Upper lobe of left lung (tissue), 6 donors: ENCODE measurements around the gene CEBPE. TPM values are rescaled to one million over a fixed set of nuclear protein-coding genes. Genes with fewer than 3 reads are reported as not detected.

Experiments used
- ATAC-seq, 2 donors: fragments of 200-7000 bp; cut with Tn5 transposase; one replicate each; pipeline ENCODE4 v1.9.1; 2022; ENCODE audit warnings: mild to moderate bottlenecking in 2 of 2, moderate library complexity in 2 of 2; ENCODE audit not compliant: low FRiP score in 2 of 2
- DNase-seq, 2 donors: peaks; one replicate each; pipeline ENCODE4 v3.0.0-alpha.2; 2019 to 2020
- H3K27ac ChIP-seq, 4 donors: fragments of 200-600 bp; sonication (generic); one replicate each; pipeline ENCODE4 v1.5.1; 2016 to 2019
- H3K27me3 ChIP-seq, 4 donors: fragments of 200-600 bp; sonication (generic); one replicate each; pipeline ENCODE4 v1.5.1; 2017 to 2019
- H3K36me3 ChIP-seq, 4 donors: fragments of 200-600 bp; sonication (generic); one replicate each; pipeline ENCODE4 v1.5.1; 2016 to 2019
- H3K4me1 ChIP-seq, 4 donors: fragments of 200-600 bp; sonication (generic); one replicate each; pipeline ENCODE4 v1.5.1; 2018 to 2019
- H3K4me3 ChIP-seq, 4 donors: fragments of 200-600 bp; sonication (generic); one replicate each; pipeline ENCODE4 v1.5.1; 2017 to 2019; ENCODE audit warnings: mild to moderate bottlenecking in 2 of 4, moderate library complexity in 1 of 4
- H3K9me3 ChIP-seq, 4 donors: fragments of 200-600 bp; sonication (generic); one replicate each; pipeline ENCODE4 v1.5.1; 2018 to 2019
- EP300 ChIP-seq, 4 donors: sonication (generic); formaldehyde crosslinking; IDR thresholded peaks; one replicate each; pipeline ENCODE4 v1.5.1; 2017; ENCODE audit warnings: antibody characterized with exemption in 4 of 4, control low read depth in 2 of 4
- POLR2A ChIP-seq, 4 donors: fragments of 450-650 bp; IDR thresholded peaks; one replicate each; pipeline ENCODE4 v1.5.1; 2016 to 2017; ENCODE audit warnings: antibody characterized with exemption in 4 of 4, mild to moderate bottlenecking in 2 of 4
- POLR2AphosphoS5 ChIP-seq, 2 donors: sonication (generic); formaldehyde crosslinking; IDR thresholded peaks; one replicate each; pipeline ENCODE4 v1.5.1; 2017; ENCODE audit warnings: antibody characterized with exemption in 2 of 2
- WGBS, 2 donors: methylation state at CpG; one replicate each; pipeline ENCODE4 v1.1.5; 2017 to 2018; 5-methylcytosine and 5-hydroxymethylcytosine counted together
- total RNA-seq, 6 donors: library from RNA; depleted of rRNA in 4 of 6; stranded (reverse); fragments of >200 nt in 4 of 6; gene quantifications; one replicate each; pipeline versions ENCODE4 v1.1.0 to v1.2.1, GENCODE V29; 2016 to 2021
- TF ChIP-seq, protein P1 (sequence below), 6 experiments: fragments of 450-650 bp in 4 of 6; fragments of 200-600 bp in 2 of 6; sonication (generic) in 2 of 6; IDR thresholded peaks; one replicate each; pipeline ENCODE4 v1.5.1; 2016 to 2019; ENCODE audit warnings: antibody characterized with exemption in 6 of 6
- donor health status: DM: no; HTN: no; CAD: no; lungs with moderate emphysema.
- donor health status: DM: no; HTN: yes; CAD: no; lungs with severe emphysema.

The CEBPE gene
- total RNA-seq, 6 donors from 2014 or later, result 0.31 to 0.77 TPM; not detected in 4

DNA sequence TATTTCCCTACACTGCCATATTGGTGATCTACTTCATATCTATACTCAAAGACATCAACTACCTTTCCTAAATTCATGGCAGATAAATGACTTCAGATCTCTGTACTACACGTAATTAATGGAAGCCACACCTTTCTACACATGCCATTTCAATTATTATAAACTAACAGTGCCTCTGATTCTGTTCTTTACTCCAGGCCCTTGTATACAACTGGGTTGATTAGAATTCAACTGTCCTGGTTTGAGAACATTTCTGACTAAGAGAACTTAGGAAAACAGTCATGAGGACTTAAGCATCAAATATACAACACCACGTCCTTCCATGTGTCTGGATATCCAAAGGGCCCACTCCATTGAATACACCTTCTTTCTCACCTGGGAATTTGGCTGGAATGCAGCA lies 26.0 kb downstream of the CEBPE start:
- no peak for TF ChIP-seq EP300 (IDR thresholded peaks at IDR 0.05)
- no peak for TF ChIP-seq POLR2AphosphoS5 (IDR thresholded peaks at IDR 0.05)
- TF ChIP-seq, protein P1, sequence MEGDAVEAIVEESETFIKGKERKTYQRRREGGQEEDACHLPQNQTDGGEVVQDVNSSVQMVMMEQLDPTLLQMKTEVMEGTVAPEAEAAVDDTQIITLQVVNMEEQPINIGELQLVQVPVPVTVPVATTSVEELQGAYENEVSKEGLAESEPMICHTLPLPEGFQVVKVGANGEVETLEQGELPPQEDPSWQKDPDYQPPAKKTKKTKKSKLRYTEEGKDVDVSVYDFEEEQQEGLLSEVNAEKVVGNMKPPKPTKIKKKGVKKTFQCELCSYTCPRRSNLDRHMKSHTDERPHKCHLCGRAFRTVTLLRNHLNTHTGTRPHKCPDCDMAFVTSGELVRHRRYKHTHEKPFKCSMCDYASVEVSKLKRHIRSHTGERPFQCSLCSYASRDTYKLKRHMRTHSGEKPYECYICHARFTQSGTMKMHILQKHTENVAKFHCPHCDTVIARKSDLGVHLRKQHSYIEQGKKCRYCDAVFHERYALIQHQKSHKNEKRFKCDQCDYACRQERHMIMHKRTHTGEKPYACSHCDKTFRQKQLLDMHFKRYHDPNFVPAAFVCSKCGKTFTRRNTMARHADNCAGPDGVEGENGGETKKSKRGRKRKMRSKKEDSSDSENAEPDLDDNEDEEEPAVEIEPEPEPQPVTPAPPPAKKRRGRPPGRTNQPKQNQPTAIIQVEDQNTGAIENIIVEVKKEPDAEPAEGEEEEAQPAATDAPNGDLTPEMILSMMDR (IDR thresholded peaks at IDR 0.05), result no peak
- TF ChIP-seq POLR2A (IDR thresholded peaks at IDR 0.05), result no peak
- WGBS, 2 donors, result 74 to 78% methylated on average over 2 of the region's 2 CpGs
- DNase-seq, result no peak
- peaks cover 25 to 67% (median 42%) of the 10 kb centered on the region in 4 donors for H3K4me1 ChIP-seq
- no peaks in the 10 kb centered on the region for H3K27me3 ChIP-seq
- H3K4me3 ChIP-seq, result peak overlapping the region in 1 of 4 donors; percentile 74
- no peaks in the 10 kb centered on the region for H3K9me3 ChIP-seq
- ATAC-seq, result no peak
- H3K27ac ChIP-seq, result no peak overlapping the region
- peaks cover 20 to 59% (median 37%) of the 10 kb centered on the region in 4 donors for H3K36me3 ChIP-seq

DNA sequence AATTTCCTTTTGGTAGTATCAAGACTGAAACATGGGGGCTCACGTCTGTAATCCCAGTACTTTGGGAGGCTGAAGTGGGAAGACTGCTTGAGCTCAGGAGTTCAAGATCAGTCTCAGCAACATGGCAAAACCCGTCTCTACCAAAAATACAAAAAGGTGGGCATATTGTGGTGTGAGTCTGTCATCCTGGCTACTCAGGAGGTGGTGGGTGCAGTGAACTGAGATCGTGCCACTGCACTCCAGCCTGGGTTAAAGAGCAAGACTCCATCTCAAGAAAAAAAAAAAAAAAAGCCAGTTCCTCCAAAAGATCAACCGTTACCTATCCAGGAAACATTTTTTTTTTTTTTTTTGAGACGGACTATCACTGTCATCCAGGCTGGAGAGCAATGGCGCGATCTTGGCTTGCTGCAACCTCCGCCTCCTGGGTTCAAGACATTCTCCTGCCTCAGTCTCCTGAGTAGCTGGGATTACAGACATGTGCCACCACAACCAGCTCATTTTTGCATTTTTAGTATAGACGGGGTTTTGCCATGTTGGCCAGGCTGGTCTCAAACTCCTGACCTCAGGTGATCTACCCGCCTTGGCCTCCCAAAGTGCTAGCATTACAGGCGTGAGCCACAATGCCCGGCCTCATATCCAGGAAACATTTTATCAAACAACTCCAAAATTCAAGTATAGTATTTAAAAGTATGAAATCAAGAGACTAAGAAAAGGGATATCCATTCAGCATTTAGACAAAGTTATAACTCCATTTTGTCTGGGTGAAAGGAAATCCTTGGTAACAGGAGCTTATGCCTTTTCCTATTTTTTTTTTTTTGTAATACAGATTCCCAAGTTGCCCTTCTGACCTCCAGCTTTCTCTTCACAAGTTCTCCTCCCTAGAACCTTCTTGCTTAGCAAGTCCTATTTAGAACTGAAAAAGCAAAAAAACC lies 27.5 kb downstream of the CEBPE start:
- no peaks in the 10 kb centered on the region for H3K27me3 ChIP-seq
- peaks cover 23 to 52% (median 34%) of the 10 kb centered on the region in 4 donors for H3K4me1 ChIP-seq
- H3K9me3 ChIP-seq, result no peaks in the 10 kb centered on the region
- no peak for ATAC-seq
- peaks cover 20 to 66% (median 46%) of the 10 kb centered on the region in 4 donors for H3K36me3 ChIP-seq
- H3K4me3 ChIP-seq, result no peak overlapping the region
- TF ChIP-seq POLR2AphosphoS5 (IDR thresholded peaks at IDR 0.05), result no peak
- TF ChIP-seq, protein P1 (IDR thresholded peaks at IDR 0.05), result no peak
- 83 to 84% methylated on average over 12 of the region's 12 CpGs for WGBS, 2 donors
- DNase-seq, result no peak
- H3K27ac ChIP-seq, result no peak overlapping the region

- H3K4me1 ChIP-seq, result peaks cover 22 to 50% (median 33%) of the 10 kb centered on the region in 4 donors
- H3K27me3 ChIP-seq, result no peaks in the 10 kb centered on the region
- DNase-seq (no peak), ATAC-seq (no peak)
- H3K27ac ChIP-seq, result peak overlapping the region in 1 of 4 donors; percentile 13
- 47 to 62% methylated on average over 4 of the region's 4 CpGs for WGBS, 2 donors
- no peaks in the 10 kb centered on the region for H3K9me3 ChIP-seq
- TF ChIP-seq POLR2A (IDR thresholded peaks at IDR 0.05), result no peak
- TF ChIP-seq, protein P1 (IDR thresholded peaks at IDR 0.05), result no peak
- no peak for TF ChIP-seq POLR2AphosphoS5 (IDR thresholded peaks at IDR 0.05)
- no peak for TF ChIP-seq EP300 (IDR thresholded peaks at IDR 0.05)
- H3K4me3 ChIP-seq, result no peak overlapping the region
- H3K36me3 ChIP-seq, result peaks cover 26 to 79% (median 60%) of the 10 kb centered on the region in 4 donors
Observed at GRCh38 chr14:23090254-23090636, 28.8 kb downstream of the CEBPE start.

DNA sequence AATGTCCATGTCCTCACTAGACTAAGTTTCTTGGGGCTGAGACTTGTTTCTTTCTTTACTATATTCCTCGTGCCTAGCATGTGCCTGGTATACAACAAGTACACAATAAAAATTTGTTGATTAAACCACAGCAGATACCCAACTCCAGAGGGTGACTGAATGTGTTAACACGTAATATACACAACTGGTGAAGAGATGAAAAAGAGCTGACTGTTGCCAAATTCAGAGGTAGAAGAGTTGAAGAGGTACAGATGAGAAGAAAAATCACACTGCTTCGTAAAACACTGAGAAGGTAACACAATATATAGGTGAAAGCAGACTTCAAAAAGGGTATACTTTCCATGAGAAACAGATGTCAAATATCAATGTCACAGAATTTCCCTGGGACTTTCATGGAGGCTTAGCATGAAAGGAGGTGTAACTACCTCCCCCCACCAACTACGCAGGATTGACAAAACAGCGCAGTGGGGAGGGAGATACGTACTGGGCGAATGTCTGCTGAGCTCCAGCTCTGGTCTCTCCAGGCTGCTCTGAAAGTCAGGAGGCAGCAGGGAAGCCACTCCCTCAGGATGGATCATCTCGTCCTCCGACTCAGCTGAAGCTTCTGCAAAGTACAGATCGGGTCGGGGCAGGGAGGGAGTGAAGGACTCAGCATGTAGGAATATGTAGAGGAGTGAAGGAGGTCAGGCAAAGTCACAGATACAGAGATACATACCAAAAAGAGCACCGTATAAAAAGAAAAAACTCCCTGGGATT lies 29.4 kb downstream of the CEBPE start:
- TF ChIP-seq EP300 (IDR thresholded peaks at IDR 0.05) (no peak), POLR2A (IDR thresholded peaks at IDR 0.05) (no peak), POLR2AphosphoS5 (IDR thresholded peaks at IDR 0.05) (no peak)
- TF ChIP-seq, protein P1 (IDR thresholded peaks at IDR 0.05), result no peak
- H3K9me3 ChIP-seq, result no peaks in the 10 kb centered on the region
- peaks cover 26 to 85% (median 65%) of the 10 kb centered on the region in 4 donors for H3K36me3 ChIP-seq
- whole genome bisulfite sequencing, 2 donors, result 73 to 88% methylated on average over 12 of the region's 12 CpGs
- DNase-seq (no peak), ATAC-seq (no peak)
- no peaks in the 10 kb centered on the region for H3K27me3 ChIP-seq
- H3K4me3 ChIP-seq, result no peak overlapping the region
- H3K4me1 ChIP-seq, result peaks cover 22 to 50% (median 33%) of the 10 kb centered on the region in 4 donors
- peak overlapping the region in 1 of 4 donors; percentile 13 for H3K27ac ChIP-seq
